Stimulated activated CD8-positive, alpha-beta memory T cell treated with anti-CD3 and anti-CD28 coated beads, Interleukin-12 subunit alpha, Interleukin-12 subunit beta, amount 100 ng/mL, for 24 hours (primary cell): ENCODE results near the gene FAM89B.

ENCODE experiments used
- DNase-seq: peaks from one replicate; pipeline ENCODE4 v3.0.0-alpha.2; 2020; ENCODE audit errors: extremely low read depth

Gene FAM89B

GRCh38 chr11:65588199-65589054 lies 16.1 kb downstream of the FAM89B start:
- DNase-seq = peak; percentile 50

- no peak for DNase-seq
Measured at GRCh38 chr11:65589444-65590239, 17.3 kb downstream of the FAM89B start.

GRCh38 chr11:65590240-65590738 lies 18.0 kb downstream of the FAM89B start:
- DNase-seq = no peak

GRCh38 chr11:65591939-65592857 lies 19.9 kb downstream of the FAM89B start:
- DNase-seq = no peak

- no peak for DNase-seq
Measured at GRCh38 chr11:65592858-65593517, 20.6 kb downstream of the FAM89B start.

GRCh38 chr11:65593518-65594414 lies 21.4 kb downstream of the FAM89B start:
- no peak for DNase-seq

GRCh38 chr11:65595131-65595530 lies 22.8 kb downstream of the FAM89B start:
- DNase-seq = no peak

- no peak for DNase-seq
Measured at GRCh38 chr11:65595543-65596281, 23.4 kb downstream of the FAM89B start, which contains the start of gene KCNK7. KCNK7 (minus strand) TSS chr11:65595800; CDS start chr11:65595772, 28 bp downstream.

GRCh38 chr11:65596520-65596919 lies 24.2 kb downstream of the FAM89B start:
- DNase-seq = no peak

- no peak for DNase-seq
Measured at GRCh38 chr11:65598258-65598699, 25.9 kb downstream of the FAM89B start.

- no peak for DNase-seq
Measured at GRCh38 chr11:65599216-65599954, 27.0 kb downstream of the FAM89B start.

GRCh38 chr11:65599955-65600246 lies 27.6 kb downstream of the FAM89B start:
- no peak for DNase-seq

GRCh38 chr11:65604258-65604657 lies 31.9 kb downstream of the FAM89B start:
- DNase-seq = no peak

- no peak for DNase-seq
Measured at GRCh38 chr11:65606876-65607613, 34.7 kb downstream of the FAM89B start.

- DNase-seq = no peak
Measured at GRCh38 chr11:65607614-65608426, 35.5 kb downstream of the FAM89B start.

- DNase-seq = no peak
Measured at GRCh38 chr11:65609229-65609628, 36.9 kb downstream of the FAM89B start.

GRCh38 chr11:65609665-65610064 lies 37.3 kb downstream of the FAM89B start:
- DNase-seq = no peak
